PC-3 (cell line): Measurements from ENCODE around the gene OPA3. TPM values are rescaled to one million over a fixed set of nuclear protein-coding genes. Genes with fewer than 3 reads are reported as not detected.

Source experiments
- ATAC-seq: fragments of 200-7000 bp; cut with Tn5 transposase; 2 replicates; pipeline ENCODE4 v1.9.1; 2020; ENCODE audit warnings: mild to moderate bottlenecking, moderate library complexity
- BruUV-seq: library from RNA; stranded (reverse); fragments of 400-500 nt; replicated peaks from 2 replicates; lab custom pipeline; 2021; lab: Mats Ljungman, UMichigan
- CTCF ChIA-PET: fragments of 300-600 bp; sonication (Branson Sonifier 250); formaldehyde crosslinking; loops from one replicate; lab custom pipeline; 2022; ENCODE audit warnings: antibody characterized with exemption; lab: Charles Lee
- POLR2A ChIA-PET: fragments of 300-600 bp; sonication (Branson Sonifier 250); formaldehyde crosslinking; loops from one replicate; lab custom pipeline; 2022; ENCODE audit warnings: antibody characterized with exemption; ENCODE audit not compliant: unreplicated experiment; lab: Charles Lee
- DNase-seq: peaks from one replicate; pipeline ENCODE4 v3.0.0-alpha.2; 2015
- H2AFZ ChIP-seq: fragments of 300-600 bp; sonication (generic); 2 replicates; pipeline ENCODE4 v1.6.0; 2016; ENCODE audit warnings: antibody characterized with exemption, low read length
- H3F3A ChIP-seq: fragments of 300-600 bp; sonication (generic); one replicate; pipeline ENCODE4 v1.6.0; 2017; ENCODE audit warnings: antibody characterized with exemption, low read length, control low read depth, mild to moderate bottlenecking; ENCODE audit not compliant: unreplicated experiment
- H3K27ac ChIP-seq: fragments of 300-600 bp; sonication (generic); 2 replicates; pipeline ENCODE4 v1.5.1; 2016; ENCODE audit warnings: mild to moderate bottlenecking, low read length
- H3K27me3 ChIP-seq: fragments of 300-600 bp; sonication (generic); 2 replicates; pipeline ENCODE4 v1.6.1; 2016; ENCODE audit warnings: low read length, mixed read lengths
- H3K36me3 ChIP-seq: fragments of 300-600 bp; sonication (generic); 2 replicates; pipeline ENCODE4 v1.6.1; 2016; ENCODE audit warnings: low read depth, mixed run types, low read length, mixed read lengths
- H3K4me1 ChIP-seq: fragments of 300-600 bp; sonication (generic); 2 replicates; pipeline ENCODE4 v1.5.1; 2016; ENCODE audit warnings: low read length; ENCODE audit not compliant: insufficient read depth
- H3K4me2 ChIP-seq: fragments of 300-600 bp; sonication (generic); 2 replicates; pipeline ENCODE4 v1.6.0; 2016; ENCODE audit warnings: low read length
- H3K4me3 ChIP-seq: fragments of 300-600 bp; sonication (generic); 2 replicates; pipeline ENCODE4 v1.5.1; 2016; ENCODE audit warnings: mild to moderate bottlenecking, low read length, mixed read lengths
- H3K79me2 ChIP-seq: fragments of 300-600 bp; sonication (generic); 2 replicates; pipeline ENCODE4 v1.6.1; 2017; ENCODE audit warnings: low read length, mixed read lengths
- H3K9ac ChIP-seq: fragments of 300-600 bp; sonication (generic); 2 replicates; pipeline ENCODE4 v1.6.0; 2016; ENCODE audit warnings: mild to moderate bottlenecking, low read length
- H3K9me2 ChIP-seq: fragments of 300-600 bp; sonication (generic); replicated peaks from 2 replicates; pipeline ENCODE4 v1.6.1; 2016; ENCODE audit warnings: mixed run types, low read length, mixed read lengths
- H3K9me3 ChIP-seq: fragments of 300-600 bp; sonication (generic); 2 replicates; pipeline ENCODE4 v1.6.1; 2016; ENCODE audit warnings: low read length, mixed read lengths
- H4K20me1 ChIP-seq: fragments of 300-600 bp; sonication (generic); 2 replicates; pipeline ENCODE4 v1.6.1; 2016; ENCODE audit warnings: low read length, mixed read lengths
- EZH2 ChIP-seq: fragments of 300-600 bp; sonication (generic); IDR thresholded peaks from one replicate; pipeline ENCODE4 v1.6.1; 2017; ENCODE audit warnings: antibody characterized with exemption, mild to moderate bottlenecking, low read length; ENCODE audit not compliant: unreplicated experiment
- EZH2phosphoT487 ChIP-seq: fragments of 300-600 bp; sonication (generic); IDR thresholded peaks from 2 replicates; pipeline ENCODE4 v1.6.1; 2018; ENCODE audit warnings: mild to moderate bottlenecking, antibody characterized with exemption, low read length, borderline replicate concordance
- intact Hi-C: fragments of 100-400 bp; cut with micrococcal nuclease; formaldehyde crosslinking; loops from 2 replicates; pipeline ENCODE4 v1.9.0; 2023
- total RNA-seq: library from RNA; depleted of rRNA; stranded (reverse); fragments of >200 nt; gene quantifications from 2 replicates; pipeline ENCODE4 v1.2.3, GENCODE V29; 2014
- TF ChIP-seq, protein P1 (sequence below): fragments of 300-600 bp; sonication (generic); conservative IDR thresholded peaks from 2 replicates; pipeline ENCODE4 v1.5.1; 2017; ENCODE audit warnings: antibody characterized with exemption, low read depth, mild to moderate bottlenecking, low read length

The OPA3 gene
- total RNA-seq, 1 experiment from 2014 or later: 9.4 TPM

- no peaks in the 10 kb centered on the region for H3K36me3 ChIP-seq
- ChIA-PET POLR2A (no interaction called here), CTCF (no interaction called here)
- H2AFZ ChIP-seq: peak within 1 kb of the TSS; percentile 78
- TF ChIP-seq EZH2phosphoT487: no peak
- no peak for TF ChIP-seq EZH2
- TF ChIP-seq, protein P1, sequence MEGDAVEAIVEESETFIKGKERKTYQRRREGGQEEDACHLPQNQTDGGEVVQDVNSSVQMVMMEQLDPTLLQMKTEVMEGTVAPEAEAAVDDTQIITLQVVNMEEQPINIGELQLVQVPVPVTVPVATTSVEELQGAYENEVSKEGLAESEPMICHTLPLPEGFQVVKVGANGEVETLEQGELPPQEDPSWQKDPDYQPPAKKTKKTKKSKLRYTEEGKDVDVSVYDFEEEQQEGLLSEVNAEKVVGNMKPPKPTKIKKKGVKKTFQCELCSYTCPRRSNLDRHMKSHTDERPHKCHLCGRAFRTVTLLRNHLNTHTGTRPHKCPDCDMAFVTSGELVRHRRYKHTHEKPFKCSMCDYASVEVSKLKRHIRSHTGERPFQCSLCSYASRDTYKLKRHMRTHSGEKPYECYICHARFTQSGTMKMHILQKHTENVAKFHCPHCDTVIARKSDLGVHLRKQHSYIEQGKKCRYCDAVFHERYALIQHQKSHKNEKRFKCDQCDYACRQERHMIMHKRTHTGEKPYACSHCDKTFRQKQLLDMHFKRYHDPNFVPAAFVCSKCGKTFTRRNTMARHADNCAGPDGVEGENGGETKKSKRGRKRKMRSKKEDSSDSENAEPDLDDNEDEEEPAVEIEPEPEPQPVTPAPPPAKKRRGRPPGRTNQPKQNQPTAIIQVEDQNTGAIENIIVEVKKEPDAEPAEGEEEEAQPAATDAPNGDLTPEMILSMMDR: no peak
- ATAC-seq (peak; percentile 49), DNase-seq (peak; percentile 6)
- H3K9me2 ChIP-seq: no peaks in the 10 kb centered on the region
- no peaks in the 10 kb centered on the region for H3F3A ChIP-seq
- peaks cover 15% of the 10 kb centered on the region for H3K4me1 ChIP-seq
- H3K9me3 ChIP-seq: no peaks in the 10 kb centered on the region
- H3K27ac ChIP-seq: no peak within 1 kb of the TSS
- H3K79me2 ChIP-seq: no peaks in the 10 kb centered on the region
- intact Hi-C loops: no loop called here
- no peaks in the 10 kb centered on the region for H4K20me1 ChIP-seq
- H3K9ac ChIP-seq: peak within 1 kb of the TSS; percentile 8; the same call in 1 of the 2 replicates
- no TSS peak for BruUV-seq
- H3K27me3 ChIP-seq: no peaks in the 10 kb centered on the region
- H3K4me3 ChIP-seq: peak within 1 kb of the TSS; percentile 65
- H3K4me2 ChIP-seq: peak within 1 kb of the TSS; percentile 73
Measured at GRCh38 chr19:45601524-45602374, 17.1 kb upstream of the OPA3 start, which contains the start of gene GPR4. Gene GPR4, minus strand, starts transcription at chr19:45602212. Its CDS starts 10,346 bp downstream, at chr19:45591866.

- TF ChIP-seq EZH2phosphoT487: no peak
- no peak for TF ChIP-seq EZH2
- TF ChIP-seq, protein P1: no peak
- peak overlapping the region; percentile 8; the same call in 1 of the 2 replicates for H3K9ac ChIP-seq
- no peaks in the 10 kb centered on the region for H3K9me2 ChIP-seq
- H3K4me2 ChIP-seq: peak overlapping the region; percentile 73
- H2AFZ ChIP-seq: peak overlapping the region; percentile 78
- no peak overlapping the region for H3K27ac ChIP-seq
- H4K20me1 ChIP-seq: no peaks in the 10 kb centered on the region
- peak overlapping the region; percentile 65 for H3K4me3 ChIP-seq
- ChIA-PET CTCF (no interaction called here), POLR2A (no interaction called here)
- H3K4me1 ChIP-seq: peaks cover 15% of the 10 kb centered on the region
- no peaks in the 10 kb centered on the region for H3F3A ChIP-seq
- no peaks in the 10 kb centered on the region for H3K79me2 ChIP-seq
- intact Hi-C loops: no loop called here
- no TSS peak for BruUV-seq
- H3K27me3 ChIP-seq: no peaks in the 10 kb centered on the region
- peak; percentile 52 for ATAC-seq
- H3K36me3 ChIP-seq: no peaks in the 10 kb centered on the region
- DNase-seq: peak; percentile 25
- H3K9me3 ChIP-seq: no peaks in the 10 kb centered on the region
Measured at GRCh38 chr19:45601115-45601514, 16.5 kb upstream of the OPA3 start.
